GM12878 (cell line): ENCODE data around the gene MRRF. TPM values are rescaled to one million over a fixed set of nuclear protein-coding genes. Genes with fewer than 3 reads are reported as not detected.

Experiments
- ATAC-seq: fragments of 200-7000 bp; cut with Tn5 transposase; 3 replicates; pipeline ENCODE4 v1.9.1; 2020; ENCODE audit warnings: mild to moderate bottlenecking, moderate library complexity
- BruUV-seq: library from RNA; stranded (reverse); fragments of 400-500 nt; replicated peaks from 2 replicates; lab custom pipeline; 2021; lab: Mats Ljungman, UMichigan
- CTCF ChIA-PET: fragments of 300-600 bp; sonication (Branson Sonifier 250); formaldehyde crosslinking; extraction: SDS; loops from one replicate; lab custom pipeline; 2021; ENCODE audit warnings: inconsistent platforms; lab: Yijun Ruan, JAX
- POLR2A ChIA-PET: fragments of 350-600 bp; formaldehyde crosslinking; extraction: SDS; loops from one replicate; lab custom pipeline; 2021; ENCODE audit warnings: inconsistent platforms; lab: Charles Lee
- RAD21 ChIA-PET: fragments of 300-600 bp; sonication (Branson Sonifier 250); formaldehyde crosslinking; loops from one replicate; lab custom pipeline; 2023; ENCODE audit warnings: antibody characterized with exemption; ENCODE audit not compliant: unreplicated experiment; lab: Charles Lee
- SMC1A ChIA-PET: fragments of 300-600 bp; sonication (Branson Sonifier 250); formaldehyde crosslinking; loops from one replicate; lab custom pipeline; 2023; ENCODE audit not compliant: unreplicated experiment, uncharacterized antibody; lab: Charles Lee
- DNase-seq: peaks from one replicate; pipeline ENCODE4 v3.0.0-alpha.2; 2011; ENCODE audit warnings: low read depth, low spot score
- FAIRE-seq: peaks from 3 replicates; lab custom pipeline; 2011; peaks lifted over from hg19 to GRCh38; lab: Jason Lieb, UNC
- H2AFZ ChIP-seq: 2 replicates; pipeline ENCODE4 v1.6.0; 2011; ENCODE audit warnings: low read depth, low read length, control low read depth; ENCODE audit not compliant: control insufficient read depth
- H3K27ac ChIP-seq: 2 replicates; pipeline ENCODE4 v1.5.1; 2011; ENCODE audit warnings: control low read depth; ENCODE audit not compliant: control insufficient read depth, insufficient read depth
- H3K27me3 ChIP-seq, 2 experiments: replicated peaks in 1 of 2; 2 replicates each; pipeline versions ENCODE4 v1.6.0 to v1.6.1; 2011; ENCODE audit warnings: low read length in 1 of 2; ENCODE audit not compliant: control insufficient read depth in 2 of 2, insufficient read depth in 2 of 2
- H3K36me3 ChIP-seq, 2 experiments: 2 replicates each; pipeline ENCODE4 v1.5.1; 2011; ENCODE audit warnings: low read length in 1 of 2; ENCODE audit not compliant: control insufficient read depth in 2 of 2, insufficient read depth in 2 of 2
- H3K4me1 ChIP-seq: 2 replicates; pipeline ENCODE4 v1.6.1; 2011; ENCODE audit warnings: mild to moderate bottlenecking, low read length, moderate library complexity, mixed read lengths; ENCODE audit not compliant: control insufficient read depth, insufficient read depth
- H3K4me2 ChIP-seq: 2 replicates; pipeline ENCODE4 v1.6.0; 2011; ENCODE audit warnings: control low read depth; ENCODE audit not compliant: control insufficient read depth, insufficient read depth
- H3K4me3 ChIP-seq: fragments of 200-600 bp; sonication (generic); 2 replicates; pipeline ENCODE4 v1.5.1; 2016
- H3K79me2 ChIP-seq: 2 replicates; pipeline ENCODE4 v1.6.0; 2011; ENCODE audit warnings: low read length; ENCODE audit not compliant: control insufficient read depth, insufficient read depth
- H3K9ac ChIP-seq: 2 replicates; pipeline ENCODE4 v1.8.0; 2011; ENCODE audit warnings: low read length, control low read depth, mixed read lengths; ENCODE audit not compliant: control insufficient read depth, insufficient read depth
- H3K9me3 ChIP-seq: replicated peaks from 3 replicates; pipeline ENCODE4 v1.5.1; 2011; ENCODE audit warnings: mild to moderate bottlenecking, low read length; ENCODE audit not compliant: control insufficient read depth, insufficient read depth
- H4K20me1 ChIP-seq: 2 replicates; pipeline ENCODE4 v1.6.0; 2011; ENCODE audit not compliant: control insufficient read depth, insufficient read depth
- BHLHE40 ChIP-seq, 2 experiments: fragments of 450-650 bp in 1 of 2; IDR thresholded peaks; 2 replicates each; pipeline ENCODE4 v1.6.1; 2011 to 2017; ENCODE audit warnings: low read depth in 2 of 2, borderline replicate concordance in 1 of 2, improper control_type of control experiment in 1 of 2, low read length in 1 of 2, mild to moderate bottlenecking in 1 of 2
- BMI1 ChIP-seq: fragments of 450-650 bp; IDR thresholded peaks from 2 replicates; pipeline ENCODE4 v1.6.1; 2016; ENCODE audit warnings: mild to moderate bottlenecking, moderate library complexity, borderline replicate concordance
- DPF2 ChIP-seq: fragments of 450-650 bp; IDR thresholded peaks from 2 replicates; pipeline ENCODE4 v1.6.1; 2017; ENCODE audit warnings: mild to moderate bottlenecking
- EZH2 ChIP-seq: IDR thresholded peaks from 2 replicates; pipeline ENCODE4 v1.6.1; 2012; ENCODE audit warnings: low read depth, mild to moderate bottlenecking, control low read depth, inconsistent platforms, low read length, borderline replicate concordance; ENCODE audit not compliant: control insufficient read depth
- FOS ChIP-seq: IDR thresholded peaks from 3 replicates; pipeline ENCODE4 v1.6.1; 2011; ENCODE audit warnings: borderline replicate concordance; ENCODE audit not compliant: insufficient read length; ENCODE audit errors: extremely low read depth
- STAT3 ChIP-seq: IDR thresholded peaks from 2 replicates; pipeline ENCODE4 v1.6.1; 2011; ENCODE audit warnings: low read depth, low read length, improper control_type of control experiment
- TBL1XR1 ChIP-seq: IDR thresholded peaks from 2 replicates; pipeline ENCODE4 v1.6.1; 2012; ENCODE audit warnings: low read depth, low read length, improper control_type of control experiment
- WGBS: methylation state at CpG from one replicate; pipeline ENCODE4 v1.1.6; 2016; ENCODE audit warnings: low lambda C conversion rate; ENCODE audit not compliant: insufficient replicate concordance, insufficient coverage; ENCODE audit errors: missing lambda C conversion rate; 5-methylcytosine and 5-hydroxymethylcytosine counted together
- in situ Hi-C: fragments of 300-500 bp; cut with MboI; formaldehyde crosslinking; loops from 9 replicates; pipeline ENCODE4 v1.14.3; 2018; ENCODE audit warnings: mixed read lengths
- intact Hi-C: fragments of 100-400 bp; cut with micrococcal nuclease; formaldehyde crosslinking; loops from one replicate; pipeline ENCODE4 v1.14.2; 2022; ENCODE audit not compliant: unreplicated experiment
- polyA plus RNA-seq, 11 experiments: library from polyadenylated mRNA; depleted of rRNA in 4 of 11; unstranded in 6 of 11; stranded (reverse) in 5 of 11; fragments of >200 nt; fragmentation: Nextera tagmentation in 4 of 11; fragmentation: Illumina TruSeq in 1 of 11; extraction: Ambion mirVana in 4 of 11; extraction: Trizol in 1 of 11; gene quantifications; 1 replicate in 1 of 11; 2 replicates in 10 of 11; pipeline versions ENCODE4 v1.2.1 to v1.2.3, GENCODE V29; 2011 to 2016; ENCODE audit warnings: inconsistent platforms in 2 of 11, missing spikeins in 2 of 11, low read depth in 1 of 11
- total RNA-seq, 4 experiments: library from RNA; depleted of rRNA in 3 of 4; stranded (reverse); fragments of >200 nt in 3 of 4; fragmentation: Illumina TruSeq in 1 of 4; extraction: Trizol in 1 of 4; gene quantifications; 2 replicates each; pipeline versions ENCODE4 v1.2.1 to v1.2.3, GENCODE V29; 2013 to 2021
- TF ChIP-seq, protein P1 (sequence below): IDR thresholded peaks from 2 replicates; pipeline ENCODE4 v1.6.1; 2012; ENCODE audit warnings: low read depth, low read length, improper control_type of control experiment

The MRRF gene
- total and polyA plus RNA-seq, 10 of the 15 experiments (the other 5 are each of a cell fraction or from before 2014, with no cell fraction given): 64.8 to 112 (median 76.4) TPM

DNA sequence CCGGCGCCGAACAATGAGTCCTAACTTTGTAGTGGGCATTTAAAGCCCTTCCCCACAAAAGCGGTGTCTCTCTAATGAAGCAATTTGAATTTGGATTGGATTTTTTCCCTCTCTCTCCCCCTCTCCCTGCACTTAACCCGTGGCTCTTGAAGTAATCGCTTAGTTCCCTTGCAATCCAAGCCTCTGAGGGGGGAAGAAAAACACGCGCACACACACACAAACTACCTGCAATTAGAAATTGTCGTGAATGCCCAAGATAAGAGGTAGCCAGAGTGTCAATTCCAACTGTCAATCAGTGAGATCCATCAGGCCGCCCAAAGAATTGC is 37.1 kb upstream of the MRRF start (continued):
- TF ChIP-seq EZH2 (no peak), FOS (no peak), STAT3 (no peak), TBL1XR1 (no peak)

DNA sequence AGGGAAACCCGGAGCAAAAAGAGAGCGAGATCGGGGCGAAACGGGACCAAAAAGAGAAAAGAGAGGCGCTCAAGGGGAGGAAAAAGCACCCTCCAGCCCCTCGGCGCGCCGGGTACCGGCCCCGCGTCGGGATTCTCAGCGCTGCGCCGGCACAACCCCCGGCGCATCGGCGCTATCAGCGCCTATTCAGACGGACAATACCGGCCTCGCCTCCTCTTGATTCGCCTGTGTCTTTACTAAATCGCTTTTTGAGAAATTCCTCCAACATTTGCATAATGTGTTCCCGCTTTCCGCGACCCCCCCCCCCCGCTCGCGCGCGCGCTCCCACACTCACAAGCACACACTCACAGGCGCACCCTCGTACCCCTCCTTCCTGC is 36.5 kb upstream of the MRRF start:
- Histone ChIP-seq H3K36me3 (no peaks in the 10 kb centered on the region), H3K4me2 (peak overlapping the region; percentile 48; the same call in 1 of the 2 replicates), H3K27me3 (peaks cover 8 to 27% of the 10 kb centered on the region in 2 experiments), H3K4me1 (no peaks in the 10 kb centered on the region), H3K79me2 (no peaks in the 10 kb centered on the region)
- FAIRE-seq (no peak), ATAC-seq (no peak), DNase-seq (no peak)
- RAD21 ChIA-PET: no interaction called here
- in situ Hi-C loops: no loop called here
- CTCF ChIA-PET: no interaction called here
- POLR2A ChIA-PET: no interaction called here
- SMC1A ChIA-PET: no interaction called here
- TF ChIP-seq, protein P1, sequence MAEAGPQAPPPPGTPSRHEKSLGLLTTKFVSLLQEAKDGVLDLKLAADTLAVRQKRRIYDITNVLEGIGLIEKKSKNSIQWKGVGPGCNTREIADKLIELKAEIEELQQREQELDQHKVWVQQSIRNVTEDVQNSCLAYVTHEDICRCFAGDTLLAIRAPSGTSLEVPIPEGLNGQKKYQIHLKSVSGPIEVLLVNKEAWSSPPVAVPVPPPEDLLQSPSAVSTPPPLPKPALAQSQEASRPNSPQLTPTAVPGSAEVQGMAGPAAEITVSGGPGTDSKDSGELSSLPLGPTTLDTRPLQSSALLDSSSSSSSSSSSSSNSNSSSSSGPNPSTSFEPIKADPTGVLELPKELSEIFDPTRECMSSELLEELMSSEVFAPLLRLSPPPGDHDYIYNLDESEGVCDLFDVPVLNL: no peak
- TF ChIP-seq BHLHE40 (IDR thresholded peaks at IDR 0.05; ENCODE audit: borderline replicate concordance in 1 of 2, low read depth in 2 of 2, low read length in 1 of 2) (no peak), BMI1 (no peak), DPF2 (no peak)
- TF ChIP-seq, all 136 proteins: peak for 0
- no peaks in the 10 kb centered on the region for H3K9me3 ChIP-seq
- intact Hi-C loops: no loop called here
- H4K20me1 ChIP-seq: no peaks in the 10 kb centered on the region; the same call in 1 of the 2 replicates
- no peak overlapping the region for H3K4me3 ChIP-seq
- no peak overlapping the region for H3K27ac ChIP-seq
- BruUV-seq: no TSS peak
- H2AFZ ChIP-seq: no peak overlapping the region
- no peak overlapping the region for H3K9ac ChIP-seq
- whole genome bisulfite sequencing: 5% methylated on average over 37 of the region's 38 CpGs
